GM18526 (cell line): Measurements from ENCODE around the gene TARBP1.
A peak's percentile ranks its signal among the peaks of the same experiment; 100 is the strongest.

Experiments used
- POLR2A ChIP-seq: IDR thresholded peaks from 3 replicates; pipeline ENCODE4 v1.6.1; 2011; ENCODE audit not compliant: insufficient read length; ENCODE audit errors: extremely low read depth

TARBP1 gene

DNA sequence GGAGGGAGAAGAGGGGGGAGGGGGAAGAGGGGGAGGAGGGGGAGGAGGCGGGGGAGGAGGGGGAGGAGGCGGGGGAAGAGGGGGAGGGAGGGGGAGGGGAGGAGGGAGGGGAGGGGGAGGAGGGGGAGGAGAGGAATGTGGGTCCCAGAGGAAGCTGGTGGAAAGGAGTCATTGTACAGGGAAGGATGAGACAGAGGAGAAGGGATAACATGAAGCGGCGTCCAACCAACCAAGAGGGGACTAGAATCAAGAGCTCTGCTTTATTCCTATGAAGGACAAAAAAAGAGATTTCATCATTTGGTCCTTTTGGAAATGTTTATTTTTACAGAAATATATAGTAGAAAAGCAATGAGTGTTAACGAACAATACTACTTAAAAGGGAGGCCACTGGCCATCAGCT is 81.2 kb downstream of the TARBP1 start:
- TF ChIP-seq POLR2A = no peak

DNA sequence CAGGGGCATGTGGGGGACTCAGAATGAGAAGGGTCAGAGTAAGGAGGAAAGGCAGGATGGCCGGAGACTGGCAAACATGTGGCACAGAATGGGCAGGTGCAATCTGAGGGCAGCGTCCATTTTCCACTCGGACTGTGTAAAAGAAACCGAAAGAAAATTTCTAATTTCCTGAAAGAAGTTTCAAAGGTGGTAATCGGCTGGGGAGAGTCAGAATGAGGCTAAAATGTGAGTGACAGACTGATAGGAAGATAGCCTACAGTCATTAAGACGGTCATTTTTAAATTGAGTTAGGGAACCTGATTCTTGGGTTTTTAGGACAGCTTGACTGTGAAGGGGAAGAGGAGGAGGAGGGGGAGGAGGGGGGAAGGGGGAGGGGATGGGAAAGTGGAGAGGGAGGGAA is 82.1 kb downstream of the TARBP1 start:
- no peak for TF ChIP-seq POLR2A

DNA sequence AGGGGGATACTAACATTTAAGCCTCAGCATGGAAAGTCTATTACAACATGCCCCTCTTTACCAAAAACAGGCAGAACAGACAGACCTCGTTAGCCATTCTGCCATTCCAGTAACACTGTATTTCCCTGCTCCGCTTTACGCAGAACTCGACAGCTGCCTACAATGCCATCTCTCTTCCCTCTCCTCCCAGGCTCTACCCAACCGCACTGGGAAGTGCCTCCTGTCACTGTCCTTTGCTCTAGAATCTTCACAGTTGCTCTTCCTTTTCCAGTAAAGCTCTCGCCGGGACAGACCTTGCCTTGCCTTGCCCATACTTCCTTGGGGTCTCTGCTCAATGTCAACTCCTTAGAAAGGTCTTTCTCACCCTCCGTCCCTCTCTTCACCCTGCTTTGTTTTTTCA is 82.9 kb downstream of the TARBP1 start:
- TF ChIP-seq POLR2A = no peak

DNA sequence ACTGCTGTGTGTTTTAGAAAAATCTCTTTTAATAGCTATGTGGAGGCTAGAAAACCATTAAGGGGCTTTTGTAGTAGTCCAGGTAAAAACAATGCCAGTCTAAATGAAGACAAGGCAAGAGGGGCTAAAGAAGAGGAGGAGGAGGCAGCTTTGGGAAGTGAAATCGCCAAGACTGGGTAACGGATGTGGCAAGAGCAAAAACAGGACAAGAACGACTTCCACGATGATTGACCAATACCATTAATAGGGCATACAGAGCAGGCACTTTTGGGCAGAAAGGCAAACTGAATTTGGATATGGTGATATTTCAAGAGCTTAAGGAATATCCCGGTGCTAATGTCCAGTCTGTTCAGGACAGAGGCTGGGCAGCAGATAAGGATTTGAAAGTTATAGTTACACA is 83.7 kb downstream of the TARBP1 start:
- TF ChIP-seq POLR2A = no peak

DNA sequence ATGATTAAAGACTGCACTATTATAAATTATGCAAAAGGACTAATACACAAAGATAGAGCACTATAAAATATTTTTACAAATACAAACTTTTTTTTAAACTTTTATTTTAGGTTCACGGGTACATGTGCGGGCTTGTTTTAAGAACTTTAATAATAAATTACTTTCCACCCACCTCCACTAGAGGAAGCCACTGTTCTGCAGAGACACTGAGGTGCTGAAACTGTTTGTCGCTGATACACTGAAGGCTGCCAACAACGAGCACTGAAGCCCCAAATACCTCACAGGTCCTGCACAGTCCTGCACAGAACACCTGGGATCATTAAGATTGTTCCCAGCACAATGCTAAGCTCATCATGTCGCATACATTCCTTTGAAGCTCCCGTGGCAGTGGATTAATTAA is 85.8 kb downstream of the TARBP1 start:
- TF ChIP-seq POLR2A = no peak

DNA sequence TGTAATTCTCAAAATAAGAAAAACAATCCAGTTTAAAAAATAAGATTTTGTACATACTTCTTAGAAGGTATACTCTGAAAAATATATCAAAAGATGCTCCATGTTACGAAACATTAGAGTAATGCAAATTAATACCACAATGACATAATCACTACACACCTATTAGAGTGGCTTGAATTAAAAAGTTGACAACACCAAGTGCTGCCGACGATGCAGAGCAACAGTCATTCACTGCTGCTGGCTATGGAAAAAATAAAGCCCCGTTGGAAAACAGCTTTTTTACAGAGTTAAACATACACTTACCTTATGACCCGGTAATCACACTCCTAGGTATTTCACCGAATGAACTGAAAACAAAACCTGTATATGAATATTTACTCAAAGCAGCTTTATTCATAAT is 90.9 kb downstream of the TARBP1 start:
- no peak for TF ChIP-seq POLR2A

DNA sequence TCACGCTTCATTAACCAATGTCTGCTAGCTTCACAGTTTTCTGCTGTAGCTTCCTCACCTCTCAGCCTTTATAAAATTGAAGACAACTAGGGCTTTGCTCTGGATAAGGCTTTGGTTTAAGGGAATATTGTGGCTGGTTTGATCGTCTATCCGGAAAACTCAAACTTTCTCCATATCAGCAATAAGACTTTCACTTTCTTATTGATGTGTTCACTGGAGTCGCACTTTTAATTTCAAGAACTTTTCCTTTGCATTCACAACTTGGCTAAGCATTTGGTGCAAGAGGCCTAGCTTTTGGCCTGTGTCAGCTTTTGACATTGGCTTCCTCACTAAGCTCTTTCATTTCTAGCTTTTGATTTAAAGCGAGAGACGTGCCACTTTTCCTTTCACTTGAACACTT is 92.9 kb downstream of the TARBP1 start:
- no peak for TF ChIP-seq POLR2A

DNA sequence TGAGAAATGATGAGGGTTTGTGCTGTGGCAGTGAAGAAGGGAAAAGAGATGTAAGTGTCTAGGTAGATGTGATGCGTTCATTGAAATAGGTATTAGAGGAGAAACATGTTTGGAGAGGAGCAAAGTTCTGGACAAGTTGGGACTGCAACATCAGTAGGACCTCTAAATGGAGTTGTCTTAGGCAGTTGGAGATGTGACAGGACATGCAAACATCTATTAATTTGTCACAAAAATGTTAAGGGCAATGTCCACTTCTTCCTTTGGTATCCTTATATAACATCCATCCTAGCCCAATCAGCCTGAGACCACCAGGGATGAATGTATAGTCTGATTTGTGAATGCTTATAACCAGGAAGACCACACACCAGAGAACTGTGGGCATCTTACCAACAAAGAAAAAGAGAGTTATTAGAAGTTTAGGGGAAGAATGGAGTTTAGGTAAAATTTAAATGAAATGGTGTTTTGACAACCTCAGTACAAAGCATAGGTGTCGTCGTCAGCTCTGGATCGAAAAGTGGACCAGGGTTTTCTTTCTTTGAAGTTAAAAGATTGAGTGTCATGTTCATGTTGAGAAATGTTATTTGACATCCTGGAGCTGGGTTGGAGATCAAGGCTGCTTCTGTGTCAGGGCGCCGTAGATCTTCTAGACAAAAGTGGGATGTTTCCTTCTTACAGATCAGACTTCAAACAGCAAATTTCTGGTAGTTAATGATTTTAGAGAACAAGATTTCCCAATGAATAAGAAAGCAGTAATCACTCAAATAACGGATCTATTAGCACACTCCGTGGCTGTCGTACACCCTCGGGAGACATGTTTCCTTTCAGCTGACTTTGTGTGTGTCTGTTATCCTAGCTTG is 97.1 kb downstream of the TARBP1 start:
- no peak for TF ChIP-seq POLR2A

DNA sequence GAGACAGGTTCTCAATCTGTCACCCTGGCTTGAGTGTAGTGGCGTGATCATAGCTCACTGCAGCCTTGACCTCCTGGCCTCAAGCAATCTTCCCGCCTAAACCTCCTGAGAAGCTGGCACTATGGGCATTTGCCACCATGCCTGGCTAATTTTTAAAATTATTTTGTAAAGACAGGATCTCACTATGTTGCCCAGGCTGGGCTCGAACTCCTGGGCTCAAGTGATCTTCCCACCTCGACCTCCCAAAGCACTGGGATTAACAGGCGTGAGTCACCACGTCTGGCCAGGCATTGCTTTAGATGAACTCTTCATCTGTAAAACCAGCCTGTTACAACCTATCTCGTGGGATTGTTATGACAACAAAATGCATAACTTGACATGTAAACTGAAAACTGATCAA is 103.3 kb downstream of the TARBP1 start:
- TF ChIP-seq POLR2A = no peak

DNA sequence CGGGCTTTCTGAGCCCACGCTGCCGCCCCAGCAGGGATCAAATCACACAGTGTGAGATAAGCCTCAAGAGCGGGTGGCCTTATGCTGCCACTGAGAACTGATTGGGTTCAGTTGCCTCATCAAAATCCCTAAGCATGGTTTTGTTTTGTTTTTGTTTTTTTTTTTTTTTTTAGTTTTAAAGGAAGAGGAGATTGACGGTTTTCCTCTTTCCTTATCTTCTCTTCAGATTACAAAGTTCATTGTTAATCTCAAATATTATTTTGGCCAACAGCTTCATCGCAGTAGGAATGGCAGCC is 105.1 kb downstream of the TARBP1 start:
- TF ChIP-seq POLR2A = no peak

DNA sequence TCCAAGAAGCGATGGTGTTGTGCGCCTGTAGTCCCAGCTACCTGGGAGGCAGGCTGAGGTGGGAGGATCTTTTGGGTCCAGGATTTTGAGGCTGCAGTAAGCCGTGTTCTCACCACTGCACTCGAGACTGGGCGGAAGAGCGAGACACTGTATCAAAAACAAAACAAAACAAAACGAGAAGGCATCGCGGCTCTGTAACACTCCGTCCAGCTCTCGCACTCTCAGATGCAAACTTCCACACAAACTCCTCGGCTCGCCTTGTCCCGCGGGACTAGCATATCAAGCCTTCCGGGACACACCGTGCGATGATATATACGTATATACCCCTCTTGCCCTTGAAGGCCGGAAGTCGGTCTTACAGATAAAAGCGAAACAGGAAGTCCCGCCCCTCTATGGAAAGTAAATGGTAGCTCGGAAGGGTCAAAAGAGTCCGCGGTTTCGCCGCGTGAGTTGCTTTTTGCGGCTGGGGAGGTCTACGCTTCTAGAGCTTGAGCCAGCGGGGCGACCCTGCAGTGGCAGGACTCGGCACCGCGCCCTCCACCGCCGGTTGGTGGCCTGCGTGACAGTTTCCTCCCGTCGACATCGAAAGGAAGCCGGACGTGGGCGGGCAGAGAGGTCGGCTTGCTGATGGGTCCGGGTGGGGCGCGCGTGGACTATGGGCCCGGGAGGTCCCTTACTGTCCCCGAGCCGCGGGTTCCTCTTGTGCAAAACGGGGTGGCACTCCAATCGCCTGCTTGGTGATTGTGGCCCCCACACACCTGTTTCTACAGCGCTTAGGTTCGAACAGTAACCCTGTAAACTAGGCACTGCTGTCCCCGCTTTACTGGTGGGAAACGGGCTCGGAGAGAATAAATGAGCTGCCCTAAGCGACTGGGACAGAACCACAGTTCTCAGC is 105.7 kb downstream of the TARBP1 start, which contains the start of gene COA6:
COA6 (plus strand) TSS at position 393 of the 895 bp plus-strand sequence; CDS start at position 404, 11 bp downstream.
- TF ChIP-seq POLR2A = peak; percentile 86

DNA sequence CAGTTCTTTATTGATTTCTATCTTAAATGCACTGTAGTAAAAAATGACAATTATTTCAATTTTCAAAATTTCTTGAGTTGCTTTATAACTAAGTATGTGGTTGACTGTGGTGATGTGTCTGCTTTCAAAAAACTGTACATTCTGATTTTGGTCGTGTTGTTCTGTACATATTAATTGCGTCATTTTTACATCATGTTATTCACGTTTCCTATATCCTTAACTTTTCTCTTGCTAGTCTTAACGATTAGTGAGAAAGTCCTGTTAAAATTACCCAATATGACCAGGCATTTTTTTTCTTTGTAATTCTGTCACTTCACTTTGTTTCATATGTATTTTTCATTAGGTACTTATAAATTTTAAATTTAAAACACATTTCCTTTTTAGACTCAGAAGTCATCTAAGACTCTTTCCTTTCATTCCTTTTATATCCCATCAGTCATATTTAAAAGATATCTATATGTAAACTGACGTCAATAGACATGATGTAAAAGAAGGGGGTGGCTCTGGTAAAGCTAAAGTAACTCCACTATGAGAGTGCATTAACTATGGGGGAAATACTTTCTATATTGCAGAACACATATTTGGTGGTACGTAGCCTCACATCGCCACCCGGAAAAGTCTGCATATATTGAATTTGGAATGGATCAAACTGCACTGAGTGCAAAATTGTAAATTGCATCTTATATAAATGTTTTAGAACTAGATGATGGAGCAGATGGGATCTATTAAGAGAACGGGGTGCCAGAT is 106.8 kb downstream of the TARBP1 start:
- TF ChIP-seq POLR2A = no peak

DNA sequence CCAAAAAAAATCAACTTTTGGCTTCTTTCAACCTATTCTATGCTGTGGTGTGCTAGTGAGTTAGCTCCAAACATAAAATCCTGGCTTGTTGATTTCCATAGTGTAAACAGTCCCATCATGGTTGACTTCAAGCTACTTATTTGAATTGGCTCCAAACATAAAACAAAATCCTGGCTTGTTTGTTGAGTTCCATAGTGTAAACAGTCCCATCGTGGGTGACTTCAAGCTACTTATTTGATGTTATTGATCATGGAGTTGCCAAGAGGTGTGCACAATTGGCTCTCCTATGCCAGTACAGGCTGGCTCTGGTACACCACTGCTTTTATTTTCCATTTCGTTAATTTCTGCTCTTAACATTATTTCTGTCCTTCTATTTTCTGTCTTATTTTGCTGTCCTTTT is 107.6 kb downstream of the TARBP1 start:
- TF ChIP-seq POLR2A = no peak

DNA sequence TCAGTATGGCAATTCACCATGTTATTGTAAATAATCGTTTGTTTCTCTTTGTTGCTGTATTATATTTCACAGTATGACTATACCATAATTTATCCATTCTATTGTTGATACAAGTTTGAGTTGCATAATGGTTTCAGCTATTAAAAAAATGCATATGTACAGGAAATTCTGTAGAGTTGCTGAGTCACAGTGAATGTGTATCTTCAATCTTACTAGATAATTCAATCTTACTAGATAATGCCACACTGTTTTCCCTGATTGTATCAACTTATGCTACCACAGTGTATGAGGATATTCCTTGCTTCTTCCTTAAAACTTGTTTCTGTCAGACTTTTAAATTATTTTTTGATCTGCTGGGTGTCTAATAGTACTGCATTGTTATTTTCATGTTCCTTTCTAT is 109.2 kb downstream of the TARBP1 start:
- TF ChIP-seq POLR2A = no peak

DNA sequence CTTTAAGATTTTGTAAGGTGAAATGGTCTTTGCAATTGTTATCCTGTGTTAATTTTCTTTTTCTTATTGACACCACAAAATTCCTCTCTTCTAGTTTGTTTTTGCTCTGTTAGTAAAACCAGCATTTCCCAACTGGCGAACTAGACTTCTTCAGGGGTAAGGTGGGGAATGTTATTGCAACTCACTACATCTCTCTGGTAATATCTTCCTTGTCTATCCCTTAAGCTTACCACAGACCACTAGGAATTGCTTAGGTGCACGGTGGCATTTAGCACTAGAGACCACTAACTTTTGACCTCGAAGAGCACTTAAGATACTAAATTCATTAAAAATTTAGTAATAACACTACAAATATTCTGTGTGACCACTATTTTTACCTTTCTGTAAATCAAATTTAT is 109.9 kb downstream of the TARBP1 start:
- TF ChIP-seq POLR2A = no peak

DNA sequence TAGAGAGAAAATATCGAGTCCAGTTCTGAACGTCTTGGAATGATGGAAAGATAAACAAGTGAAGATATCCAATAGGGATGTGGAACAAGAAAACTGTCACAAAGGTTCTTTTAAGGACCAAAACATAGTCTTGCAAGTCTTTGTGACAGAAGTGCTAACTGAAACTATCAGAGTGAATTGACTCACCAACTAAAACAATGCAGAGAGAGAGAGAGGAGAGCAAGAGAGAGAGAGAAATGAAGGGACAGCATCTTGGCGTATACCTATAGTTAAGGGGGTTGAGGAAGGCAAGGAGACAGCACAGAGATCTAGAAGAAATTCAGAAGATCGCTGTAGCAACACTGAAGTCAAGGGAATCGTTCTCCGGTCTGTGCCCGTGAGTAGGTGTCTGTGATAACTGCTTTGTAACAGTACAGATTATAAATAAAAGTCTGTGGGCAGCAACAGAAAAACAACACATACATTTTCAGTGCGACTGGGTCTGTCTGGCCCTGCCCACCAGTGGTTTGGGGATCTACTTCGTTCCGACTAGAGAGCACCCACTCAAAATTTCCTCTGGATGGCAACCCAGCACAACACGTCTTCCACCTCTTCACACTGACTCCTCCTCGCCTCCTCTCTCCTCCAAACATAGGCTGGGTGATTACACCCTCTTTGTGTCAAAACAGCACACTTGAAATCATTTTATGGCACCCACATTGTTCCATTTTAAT is 110.5 kb downstream of the TARBP1 start:
- no peak for TF ChIP-seq POLR2A

DNA sequence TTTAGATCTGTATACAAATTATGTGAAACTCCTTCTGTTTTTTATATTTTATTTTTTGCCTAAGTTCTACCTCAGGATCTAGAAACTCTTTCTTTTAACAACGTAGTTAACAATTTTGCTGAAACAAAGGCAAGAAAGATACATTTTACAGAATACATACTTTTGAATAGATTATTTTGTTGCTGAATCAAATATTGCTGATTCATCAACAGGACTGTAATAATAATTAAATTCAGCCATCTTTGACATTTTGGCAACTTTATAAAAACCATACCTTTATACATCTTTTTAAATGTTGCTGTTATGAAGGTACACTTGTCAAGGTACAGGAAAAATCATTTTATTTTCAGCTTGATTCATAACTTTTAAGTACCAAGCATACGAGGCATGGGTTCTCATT is 116.4 kb downstream of the TARBP1 start:
- TF ChIP-seq POLR2A = no peak
